NCI-H69 (cell line): ENCODE data around the gene DHX32.

Source experiments
- DNase-seq: peaks from one replicate; lab custom pipeline; 2025; lab: John Stamatoyannopoulos, UW

Gene DHX32

GRCh38 chr10:125849448-125849847 lies 31.6 kb downstream of the DHX32 start:
- DNase-seq, result no peak

- DNase-seq, result no peak
Observed at GRCh38 chr10:125848857-125849256, 32.2 kb downstream of the DHX32 start.

- no peak for DNase-seq
Observed at GRCh38 chr10:125848371-125848770, 32.7 kb downstream of the DHX32 start.

GRCh38 chr10:125846894-125847293 lies 34.2 kb downstream of the DHX32 start:
- DNase-seq, result no peak

GRCh38 chr10:125845617-125846016 lies 35.5 kb downstream of the DHX32 start:
- DNase-seq, result no peak

- DNase-seq, result no peak
Observed at GRCh38 chr10:125844751-125845221, 36.3 kb downstream of the DHX32 start.

GRCh38 chr10:125843603-125844329 lies 37.3 kb downstream of the DHX32 start:
- no peak for DNase-seq

- DNase-seq, result peak; percentile 35
Observed at GRCh38 chr10:125840955-125841354, 40.1 kb downstream of the DHX32 start.

GRCh38 chr10:125840406-125840805 lies 40.7 kb downstream of the DHX32 start:
- DNase-seq, result no peak

- no peak for DNase-seq
Observed at GRCh38 chr10:125838802-125839575, 42.1 kb downstream of the DHX32 start.

- no peak for DNase-seq
Observed at GRCh38 chr10:125836746-125837145, 44.3 kb downstream of the DHX32 start.

GRCh38 chr10:125828311-125828710 lies 52.8 kb downstream of the DHX32 start:
- DNase-seq, result no peak

- no peak for DNase-seq
Observed at GRCh38 chr10:125827133-125827532, 54.0 kb downstream of the DHX32 start.

- DNase-seq, result no peak
Observed at GRCh38 chr10:125824736-125825135, 56.4 kb downstream of the DHX32 start.

- DNase-seq, result peak; percentile 14
Observed at GRCh38 chr10:125823663-125824251, 57.3 kb downstream of the DHX32 start.

- DNase-seq, result peak; percentile 90
Observed at GRCh38 chr10:125822878-125823662, 58.0 kb downstream of the DHX32 start, which contains the start of the genes BCCIP and UROS. TSS of gene BCCIP (plus strand) at chr10:125823546. CDS start at chr10:125823558, 12 bp downstream. TSS of gene UROS (minus strand) at chr10:125823258. CDS start at chr10:125816499, 6,759 bp downstream.

- DNase-seq, result peak; percentile 9
Observed at GRCh38 chr10:125820701-125821100, 60.4 kb downstream of the DHX32 start.

- no peak for DNase-seq
Observed at GRCh38 chr10:125817337-125817946, 63.6 kb downstream of the DHX32 start.

GRCh38 chr10:125816548-125816947 lies 64.5 kb downstream of the DHX32 start:
- DNase-seq, result no peak

- DNase-seq, result no peak
Observed at GRCh38 chr10:125815764-125816163, 65.3 kb downstream of the DHX32 start.

GRCh38 chr10:125812128-125812750 lies 68.9 kb downstream of the DHX32 start:
- DNase-seq, result no peak
